ENCODE measurements around the gene TYRP1.

The TYRP1 gene

DNA sequence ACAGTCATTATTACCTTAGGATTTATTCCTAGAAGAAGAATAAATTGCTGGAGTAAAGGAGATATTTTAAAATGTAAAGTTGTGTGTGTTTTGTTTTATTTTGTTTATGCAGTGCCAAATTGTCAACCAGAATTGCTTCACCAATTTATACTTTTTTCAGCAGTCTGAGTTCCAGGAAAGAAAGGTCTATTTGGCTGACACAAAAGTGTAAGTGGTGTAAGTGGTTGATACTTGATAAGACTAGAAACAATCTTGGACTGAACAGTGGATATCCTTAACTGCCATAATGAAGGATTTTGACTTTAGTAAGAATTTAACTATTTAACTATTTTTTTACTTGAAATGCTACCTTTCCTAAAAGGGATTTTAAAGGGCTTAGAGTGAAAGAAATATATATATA lies 37.7 kb downstream of the TYRP1 start:
- no peaks in the 10 kb centered on the region for H3F3A ChIP-seq (ENCODE audit: control insufficient read depth, insufficient read depth)
- no peaks in the 10 kb centered on the region for H3K9me3 ChIP-seq (ENCODE audit: control insufficient read depth, insufficient read depth, low read length)
- no peak overlapping the region for H3K4me3 ChIP-seq (ENCODE audit: low read length)
- no peaks in the 10 kb centered on the region for H4K20me1 ChIP-seq (ENCODE audit: control insufficient read depth, insufficient read depth, low read depth, low read length)
- TF ChIP-seq CTCF (IDR thresholded peaks at IDR 0.05; ENCODE audit: low read depth, low read length, poor library complexity, severe bottlenecking) (no peak), EZH2phosphoT487 (IDR thresholded peaks at IDR 0.05; ENCODE audit: borderline replicate concordance, low read length) (no peak)
- H3K79me2 ChIP-seq (ENCODE audit: control insufficient read depth, low read length) = no peaks in the 10 kb centered on the region
- no peaks in the 10 kb centered on the region for H3K9me2 ChIP-seq (replicated peaks; ENCODE audit: control insufficient read depth, low read length)
- no peak overlapping the region for H3K27ac ChIP-seq (ENCODE audit: low read depth, low read length)
- no peak overlapping the region for H3K4me2 ChIP-seq (ENCODE audit: low read length)
- H3K27me3 ChIP-seq (ENCODE audit: control insufficient read depth, low read length) = no peaks in the 10 kb centered on the region
- no peaks in the 10 kb centered on the region for H3K4me1 ChIP-seq (ENCODE audit: control insufficient read depth, low read length)
- no peaks in the 10 kb centered on the region for H3K36me3 ChIP-seq (ENCODE audit: control insufficient read depth, low read length)

- Histone ChIP-seq H3K36me3 (ENCODE audit: control insufficient read depth, low read length) (no peaks in the 10 kb centered on the region), H3K9me3 (ENCODE audit: control insufficient read depth, insufficient read depth, low read length) (no peaks in the 10 kb centered on the region), H3K79me2 (ENCODE audit: control insufficient read depth, low read length) (no peaks in the 10 kb centered on the region), H3K4me1 (ENCODE audit: control insufficient read depth, low read length) (no peaks in the 10 kb centered on the region), H3K4me3 (ENCODE audit: low read length) (no peak overlapping the region), H3K4me2 (ENCODE audit: low read length) (no peak overlapping the region), H3F3A (ENCODE audit: control insufficient read depth, insufficient read depth) (no peaks in the 10 kb centered on the region), H3K27ac (ENCODE audit: low read depth, low read length) (no peak overlapping the region), H4K20me1 (ENCODE audit: control insufficient read depth, insufficient read depth, low read depth, low read length) (no peaks in the 10 kb centered on the region), H3K27me3 (ENCODE audit: control insufficient read depth, low read length) (no peaks in the 10 kb centered on the region), H3K9me2 (replicated peaks; ENCODE audit: control insufficient read depth, low read length) (no peaks in the 10 kb centered on the region)
- TF ChIP-seq EZH2phosphoT487 (IDR thresholded peaks at IDR 0.05; ENCODE audit: borderline replicate concordance, low read length) = no peak
- no peak for TF ChIP-seq CTCF (IDR thresholded peaks at IDR 0.05; ENCODE audit: low read depth, low read length, poor library complexity, severe bottlenecking)
Measured at GRCh38 chr9:12732971-12733370, 39.8 kb downstream of the TYRP1 start.

DNA sequence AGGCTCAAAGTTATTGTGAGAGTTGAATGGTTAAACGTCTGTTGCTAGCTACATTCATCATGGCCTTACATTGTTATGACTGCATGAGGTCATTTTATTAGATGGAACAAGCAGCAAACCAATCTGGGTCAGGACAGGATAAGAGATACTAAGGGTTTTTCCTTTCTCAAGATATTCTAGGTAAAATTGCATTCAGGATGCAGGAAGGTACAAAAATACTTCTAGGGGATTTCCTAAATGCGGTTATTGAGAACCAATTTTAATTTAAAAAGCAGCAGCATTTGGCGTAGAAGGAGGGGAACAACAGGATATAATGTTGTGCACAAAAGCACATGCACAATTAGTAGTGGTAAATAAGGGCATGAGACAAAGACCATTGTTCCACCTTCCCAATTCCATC lies 42.5 kb downstream of the TYRP1 start:
- TF ChIP-seq EZH2phosphoT487 (IDR thresholded peaks at IDR 0.05; ENCODE audit: borderline replicate concordance, low read length) = no peak
- TF ChIP-seq CTCF (IDR thresholded peaks at IDR 0.05; ENCODE audit: low read depth, low read length, poor library complexity, severe bottlenecking) = no peak
- Histone ChIP-seq H3K9me3 (ENCODE audit: control insufficient read depth, insufficient read depth, low read length) (no peaks in the 10 kb centered on the region), H3K27me3 (ENCODE audit: control insufficient read depth, low read length) (no peaks in the 10 kb centered on the region), H3K27ac (ENCODE audit: low read depth, low read length) (no peak overlapping the region), H3K9me2 (replicated peaks; ENCODE audit: control insufficient read depth, low read length) (no peaks in the 10 kb centered on the region), H3K36me3 (ENCODE audit: control insufficient read depth, low read length) (no peaks in the 10 kb centered on the region), H3K4me1 (ENCODE audit: control insufficient read depth, low read length) (no peaks in the 10 kb centered on the region), H3K4me2 (ENCODE audit: low read length) (no peak overlapping the region), H3F3A (ENCODE audit: control insufficient read depth, insufficient read depth) (no peaks in the 10 kb centered on the region), H3K4me3 (ENCODE audit: low read length) (no peak overlapping the region), H4K20me1 (ENCODE audit: control insufficient read depth, insufficient read depth, low read depth, low read length) (no peaks in the 10 kb centered on the region), H3K79me2 (ENCODE audit: control insufficient read depth, low read length) (no peaks in the 10 kb centered on the region)

DNA sequence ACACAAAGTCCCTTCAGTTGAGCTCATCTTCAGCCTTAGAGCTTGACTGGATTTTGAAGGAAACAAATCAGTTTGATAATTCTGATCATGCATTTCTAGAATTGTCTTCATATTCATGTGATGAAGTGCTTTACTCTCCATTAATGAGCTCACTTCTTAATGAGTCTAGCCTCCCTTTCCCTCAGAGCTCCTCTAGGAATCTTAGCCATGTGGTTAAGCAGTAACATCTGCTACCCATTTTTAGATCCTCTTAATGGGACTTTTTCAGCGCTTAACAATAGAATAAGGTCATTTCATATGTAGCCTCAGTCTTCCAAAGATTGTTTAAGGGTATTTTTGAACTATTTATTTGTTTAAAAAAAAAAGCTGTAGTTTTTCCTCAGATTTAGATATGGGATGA lies 44.7 kb downstream of the TYRP1 start:
- H3K36me3 ChIP-seq (ENCODE audit: control insufficient read depth, low read length) = no peaks in the 10 kb centered on the region
- no peak overlapping the region for H3K4me2 ChIP-seq (ENCODE audit: low read length)
- H3F3A ChIP-seq (ENCODE audit: control insufficient read depth, insufficient read depth) = no peaks in the 10 kb centered on the region
- H3K27ac ChIP-seq (ENCODE audit: low read depth, low read length) = no peak overlapping the region
- H3K79me2 ChIP-seq (ENCODE audit: control insufficient read depth, low read length) = no peaks in the 10 kb centered on the region
- no peaks in the 10 kb centered on the region for H3K27me3 ChIP-seq (ENCODE audit: control insufficient read depth, low read length)
- no peaks in the 10 kb centered on the region for H4K20me1 ChIP-seq (ENCODE audit: control insufficient read depth, insufficient read depth, low read depth, low read length)
- TF ChIP-seq EZH2phosphoT487 (IDR thresholded peaks at IDR 0.05; ENCODE audit: borderline replicate concordance, low read length) (no peak), CTCF (IDR thresholded peaks at IDR 0.05; ENCODE audit: low read depth, low read length, poor library complexity, severe bottlenecking) (no peak)
- H3K4me3 ChIP-seq (ENCODE audit: low read length) = no peak overlapping the region
- no peaks in the 10 kb centered on the region for H3K9me2 ChIP-seq (replicated peaks; ENCODE audit: control insufficient read depth, low read length)
- no peaks in the 10 kb centered on the region for H3K9me3 ChIP-seq (ENCODE audit: control insufficient read depth, insufficient read depth, low read length)
- H3K4me1 ChIP-seq (ENCODE audit: control insufficient read depth, low read length) = no peaks in the 10 kb centered on the region
